OCI-M1 (cell line): ENCODE measurements around the gene EXOC3L4.
"Not testable (repeated sequence)": the region's sequence is repeated elsewhere in the genome, so short reads cannot be mapped to it uniquely, and the experiment has no call there.

Source experiments
- DNase-seq: peaks from one replicate; lab custom pipeline; 2025; lab: John Stamatoyannopoulos, UW

EXOC3L4 gene

GRCh38 chr14:103105580-103106150 is 11.1 kb downstream of the EXOC3L4 start:
- DNase-seq = peak; percentile 8

- DNase-seq = no peak
Observed at GRCh38 chr14:103107455-103107854, 12.9 kb downstream of the EXOC3L4 start.

- DNase-seq = no peak
Observed at GRCh38 chr14:103107941-103108748, 13.6 kb downstream of the EXOC3L4 start.

DNA sequence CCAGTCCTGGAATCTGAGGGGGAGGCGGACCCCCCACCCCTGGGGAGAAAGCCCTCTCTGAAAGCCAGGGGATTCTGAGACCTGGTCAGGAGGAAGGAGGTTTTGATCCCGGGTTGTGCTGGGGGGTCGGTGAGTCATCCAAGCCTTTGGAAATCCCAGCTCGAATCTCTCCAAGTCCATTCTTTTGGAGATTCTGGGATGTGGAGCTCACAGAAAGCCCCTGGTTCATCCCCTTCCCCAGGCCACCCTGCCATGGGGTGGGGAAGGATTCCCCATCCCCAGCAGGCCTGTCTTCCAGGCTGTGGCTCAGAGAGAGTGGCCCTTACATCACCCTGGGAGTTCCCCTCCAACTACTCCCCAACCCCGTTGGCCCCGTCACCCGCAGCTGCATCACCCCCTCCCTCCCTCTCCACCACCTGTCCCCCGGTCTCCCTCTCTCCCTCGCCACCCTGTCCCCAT is 14.3 kb downstream of the EXOC3L4 start:
- no peak for DNase-seq

- DNase-seq = no peak
Observed at GRCh38 chr14:103109535-103110441, 15.3 kb downstream of the EXOC3L4 start.

DNA sequence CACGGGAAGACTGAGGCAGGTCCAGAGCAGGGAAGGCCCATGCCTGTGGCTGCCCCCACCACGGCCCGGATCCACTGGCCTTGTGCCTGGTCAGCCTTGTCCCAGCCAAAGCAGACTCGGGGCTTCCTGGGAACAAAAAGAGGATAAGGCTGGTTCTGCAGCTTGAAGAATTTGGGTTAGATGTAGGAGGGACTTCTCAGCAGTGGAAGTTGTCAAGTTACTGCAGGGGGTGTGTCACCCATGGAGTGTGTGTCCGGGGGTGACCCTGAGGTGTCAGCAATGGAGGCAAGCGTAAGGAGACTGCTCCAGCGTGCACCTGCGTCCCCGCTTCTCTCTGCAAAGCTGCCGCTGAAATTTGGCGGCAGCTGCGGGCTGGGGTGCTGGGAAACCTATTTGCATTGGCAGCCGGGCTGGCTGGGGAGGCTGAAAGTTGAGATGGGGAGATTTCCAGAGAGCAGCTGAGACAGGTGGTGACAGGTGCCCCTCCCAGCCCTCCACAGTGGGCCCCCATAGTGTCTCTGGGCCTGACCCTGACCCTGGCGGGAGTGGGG is 16.2 kb downstream of the EXOC3L4 start:
- DNase-seq = no peak

DNA sequence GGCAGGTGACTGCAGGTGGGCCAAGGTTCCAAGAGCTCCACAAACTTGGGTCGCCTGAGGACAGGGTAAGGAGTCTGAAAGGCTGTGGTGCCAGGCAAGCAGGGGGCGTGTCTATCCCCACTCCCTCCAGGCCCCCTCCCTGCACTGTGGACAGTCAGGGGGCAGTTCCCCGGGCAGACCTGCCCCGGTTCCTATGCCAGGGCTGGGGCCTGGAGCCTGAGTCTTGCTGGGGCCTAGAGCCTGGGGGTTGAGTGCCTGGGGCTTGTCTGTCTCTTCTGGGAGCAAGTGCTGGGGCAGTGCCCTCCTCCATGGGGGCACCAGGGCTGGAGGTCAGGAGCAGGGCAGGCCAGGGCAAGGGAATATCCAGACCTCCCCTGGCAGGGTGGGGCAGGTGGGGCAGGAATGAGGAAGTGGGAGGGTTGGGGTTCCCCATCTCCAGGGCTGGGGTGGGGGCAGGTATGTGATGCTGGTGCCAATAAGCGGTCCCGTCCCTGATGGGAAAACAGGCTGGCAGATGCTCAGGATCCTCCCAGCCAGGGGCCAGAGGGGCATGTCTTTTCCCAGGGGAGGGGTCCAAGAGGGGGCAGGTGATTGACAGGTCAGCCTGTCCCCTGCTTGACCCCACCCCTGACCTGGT is 16.8 kb downstream of the EXOC3L4 start:
- no peak for DNase-seq

DNA sequence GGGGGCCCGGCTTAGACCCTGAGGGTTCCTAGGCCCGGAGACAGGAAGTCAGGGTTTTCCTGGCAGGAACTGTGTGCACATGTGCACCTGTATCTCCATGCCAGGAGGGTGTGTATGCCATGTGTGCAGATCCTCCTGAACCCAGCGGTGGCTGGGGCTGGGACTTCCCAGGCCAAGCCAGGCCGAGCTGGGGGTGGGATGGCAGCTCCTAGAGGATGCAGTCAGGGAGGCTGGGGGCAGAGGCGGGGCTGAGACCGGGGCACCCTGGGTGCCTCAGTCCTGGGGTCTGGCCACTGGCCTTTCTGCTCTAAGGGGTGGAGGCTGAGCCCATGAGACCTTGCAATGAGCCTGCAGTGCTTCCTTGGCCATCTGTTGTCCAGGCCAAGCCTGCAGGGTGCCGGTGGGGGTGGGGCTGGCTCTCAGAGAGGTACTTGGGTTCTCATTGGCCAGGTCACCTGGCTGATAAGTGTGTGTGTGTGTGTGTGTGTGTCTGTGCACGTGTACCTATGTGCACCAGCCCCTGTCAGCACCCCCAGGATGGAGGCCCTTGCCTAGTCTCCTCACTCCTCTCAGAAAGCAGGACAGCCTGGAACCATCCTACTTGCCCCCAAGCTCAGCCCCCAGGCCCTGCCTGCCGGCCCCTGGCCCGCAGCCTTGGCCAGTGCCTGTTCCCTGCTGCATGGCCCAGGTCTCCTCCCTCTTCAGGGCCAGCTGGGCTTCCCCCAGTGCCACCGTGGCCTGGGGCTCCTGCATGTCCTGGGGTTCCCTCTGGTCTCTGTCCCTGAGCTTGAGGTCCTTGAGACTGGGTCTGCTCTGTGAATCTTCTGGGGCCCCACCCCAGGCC is 18.1 kb downstream of the EXOC3L4 start:
- no peak for DNase-seq

DNA sequence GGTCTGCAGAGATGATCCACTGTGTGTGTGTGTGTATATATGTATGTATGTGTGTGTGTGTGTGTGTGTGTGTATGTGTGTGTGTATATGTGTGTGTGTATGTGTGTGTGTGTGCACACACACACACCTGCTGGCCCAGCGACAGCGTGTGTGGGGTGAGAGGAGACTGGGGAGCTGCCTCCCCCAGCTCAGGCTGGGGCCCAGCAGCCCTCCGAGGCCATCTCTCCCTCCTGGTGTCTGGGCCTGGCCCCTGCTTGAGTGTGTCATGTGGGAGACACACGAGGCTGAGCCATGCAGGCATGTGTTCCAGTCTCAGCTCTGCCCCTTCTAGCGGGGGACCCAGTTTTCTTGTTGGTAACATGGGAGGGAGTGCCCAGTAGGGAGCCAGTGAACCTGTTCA is 18.8 kb downstream of the EXOC3L4 start:
- DNase-seq = no peak

DNA sequence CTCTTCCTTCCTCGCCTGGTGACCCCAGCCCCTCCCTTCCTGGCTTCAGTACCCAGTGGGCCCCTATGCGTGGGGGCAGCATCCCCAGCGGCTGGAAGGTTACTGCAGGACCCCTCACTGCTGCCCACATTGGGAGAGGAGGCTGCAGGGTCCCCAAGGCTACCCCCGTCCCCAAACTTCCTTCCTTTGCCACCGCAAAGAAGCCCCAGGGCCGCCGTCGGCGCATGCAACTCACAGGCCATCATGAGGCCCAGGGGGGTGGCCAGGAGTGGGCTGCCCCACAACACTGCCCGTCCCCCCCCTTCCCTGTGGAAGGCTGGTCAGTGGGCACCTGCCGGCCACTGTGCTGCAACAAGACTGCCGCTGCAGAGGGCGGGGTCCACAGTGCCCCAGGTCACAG is 19.2 kb downstream of the EXOC3L4 start:
- DNase-seq = no peak

DNA sequence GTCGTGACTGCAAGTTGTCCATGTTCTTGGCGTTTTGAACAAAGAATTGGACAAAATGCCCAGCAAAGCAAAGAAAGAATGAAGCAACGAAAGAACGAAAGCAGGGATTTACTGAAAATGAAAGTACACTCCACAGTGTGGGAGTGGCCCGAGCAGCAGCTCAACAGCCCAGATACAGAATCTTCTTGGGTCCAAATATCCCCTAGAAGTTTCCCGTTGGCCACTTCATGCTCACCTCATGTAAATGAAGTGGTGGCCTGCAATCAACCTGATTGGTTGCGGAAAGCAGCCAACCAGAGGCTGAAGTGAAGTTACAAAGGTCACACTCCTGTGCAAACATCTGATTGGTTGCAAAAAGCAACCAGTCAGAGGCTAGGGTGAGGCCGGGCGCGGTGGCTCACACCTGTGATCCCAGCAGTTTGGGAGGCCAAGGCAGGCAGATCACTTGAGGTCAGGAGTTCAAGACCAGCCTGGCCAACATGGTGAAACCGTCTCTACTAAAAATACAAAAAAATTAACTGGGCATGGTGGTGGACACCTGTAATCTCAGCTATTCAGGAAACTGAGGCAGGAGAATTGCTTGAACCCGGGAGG is 20.7 kb downstream of the EXOC3L4 start:
- DNase-seq = peak; percentile 81

GRCh38 chr14:103115845-103116572 is 21.5 kb downstream of the EXOC3L4 start:
- DNase-seq = no peak

GRCh38 chr14:103116636-103117035 is 22.1 kb downstream of the EXOC3L4 start:
- no peak for DNase-seq

- not testable (repeated sequence) for DNase-seq
Observed at GRCh38 chr14:103117499-103117898, 23.0 kb downstream of the EXOC3L4 start.

DNA sequence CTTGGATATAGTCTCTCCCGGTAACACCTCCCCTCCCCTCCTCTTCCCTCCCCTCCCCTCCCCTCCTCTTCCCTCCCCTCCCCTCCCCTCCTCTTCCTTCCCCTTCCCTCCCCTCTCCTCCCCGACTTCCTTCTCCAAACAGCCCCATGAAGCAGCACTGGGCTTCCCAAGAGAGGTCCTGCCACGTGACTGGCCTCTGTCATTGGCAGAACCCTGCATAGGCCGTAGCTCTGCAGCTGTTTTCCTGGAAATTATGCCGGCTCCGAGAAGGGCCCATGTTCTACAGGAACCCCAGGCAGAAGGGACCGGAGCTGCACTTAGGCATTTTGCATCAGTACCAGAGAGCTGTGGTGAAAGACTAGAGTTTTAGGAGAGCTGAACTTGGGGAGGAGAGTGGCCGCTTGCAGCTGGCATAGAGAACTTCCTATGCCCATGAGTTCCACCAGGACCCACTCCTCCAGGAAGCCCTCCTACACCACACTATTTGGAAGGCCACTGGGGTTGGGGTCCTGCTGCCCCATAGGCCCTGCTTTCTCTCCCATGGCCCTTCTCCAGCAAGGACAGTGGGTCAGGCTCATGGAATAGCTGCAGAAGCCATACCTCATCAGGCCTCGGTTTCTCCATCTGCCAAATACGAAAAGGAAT is 23.6 kb downstream of the EXOC3L4 start:
- peak; percentile 81 for DNase-seq

DNA sequence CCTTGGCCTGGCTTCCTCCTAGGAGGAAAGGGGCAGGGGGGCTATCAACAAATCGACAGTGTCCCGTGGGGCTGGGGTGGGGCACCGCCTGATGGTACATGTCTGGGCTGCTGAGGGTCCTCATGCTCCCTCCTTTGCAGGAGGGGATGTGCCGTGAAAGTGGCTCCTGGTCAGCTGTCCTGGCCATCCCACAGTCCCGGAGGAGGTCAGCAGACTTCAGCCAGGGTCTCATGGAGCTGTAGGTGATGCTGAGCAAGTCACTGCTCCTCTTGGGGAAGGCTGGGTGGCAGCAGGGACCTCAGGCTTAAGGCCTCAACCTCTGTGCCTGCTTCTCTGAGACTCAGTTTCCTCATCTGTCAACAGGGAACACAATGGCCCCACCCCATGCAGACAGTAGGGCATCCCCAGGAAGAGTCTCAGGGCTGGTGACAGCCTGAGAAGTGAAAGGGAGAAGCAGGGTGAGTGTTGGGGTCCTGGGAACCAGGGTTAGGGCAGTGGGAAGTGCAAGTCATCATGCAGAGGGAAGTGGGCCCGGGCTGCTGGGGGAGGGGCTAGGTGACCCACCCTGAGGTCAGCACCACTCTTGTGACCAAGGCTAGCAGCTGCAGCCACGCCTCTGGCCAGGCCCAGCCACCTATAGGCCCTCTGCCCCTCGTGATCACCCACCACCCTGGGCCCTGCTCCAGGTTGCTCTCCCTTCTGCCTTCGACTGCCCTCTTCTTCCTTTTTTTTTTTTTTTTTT is 24.3 kb downstream of the EXOC3L4 start:
- peak; percentile 94 for DNase-seq

DNA sequence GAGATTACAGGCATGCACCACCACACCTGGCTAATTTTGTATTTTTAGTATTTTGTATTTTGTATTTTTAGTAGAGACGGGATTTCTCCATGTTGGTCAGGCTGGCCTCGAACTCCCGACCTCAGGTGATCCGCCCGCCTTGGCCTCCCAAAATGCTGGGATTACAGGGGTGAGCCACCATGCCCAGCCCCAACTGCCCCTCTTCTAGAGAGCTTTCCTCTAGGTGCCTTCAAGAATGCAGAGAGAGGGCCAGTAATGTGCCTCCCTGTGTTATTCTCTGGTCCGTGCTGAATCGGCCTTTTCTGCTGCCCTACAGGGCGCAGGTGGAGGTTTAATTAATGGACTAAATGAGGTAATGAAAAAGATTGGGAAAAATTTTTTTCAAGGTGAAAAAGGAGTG is 25.0 kb downstream of the EXOC3L4 start:
- not testable (repeated sequence) for DNase-seq

DNA sequence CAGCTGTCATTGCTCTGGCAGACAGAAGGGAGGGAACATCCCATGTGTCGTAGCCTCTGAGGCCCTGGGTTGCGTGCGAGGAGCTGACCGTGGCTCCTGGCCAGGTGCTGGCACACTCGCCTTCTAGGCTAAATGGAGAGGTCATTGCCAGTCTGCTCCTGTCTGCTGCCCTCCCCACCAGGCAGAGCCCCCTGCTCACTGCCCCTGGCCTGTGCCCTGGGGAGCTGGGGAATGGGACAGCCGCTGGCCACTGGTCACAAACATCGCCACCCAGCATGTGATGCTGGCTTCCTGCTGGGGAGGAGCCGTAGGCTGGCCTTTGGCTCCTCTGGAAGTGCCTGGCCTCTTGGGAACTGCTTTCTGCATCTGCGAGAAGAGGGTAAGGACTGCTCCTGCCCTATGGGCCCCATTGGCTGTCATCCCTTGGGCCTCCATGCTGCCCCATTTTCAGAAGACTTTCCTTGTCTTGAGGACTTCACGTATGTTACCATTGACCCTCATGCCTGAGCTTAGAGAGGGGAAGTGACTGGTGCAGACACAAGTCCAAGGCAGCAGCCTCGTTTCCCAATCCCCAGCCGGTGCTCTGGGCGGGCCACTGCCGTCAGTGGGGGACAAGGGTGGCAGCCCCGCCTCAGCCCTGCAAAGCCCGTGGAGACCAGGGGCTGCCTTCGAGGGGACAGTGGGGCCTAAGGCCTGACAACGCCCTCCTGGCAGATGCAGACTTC is 26.8 kb downstream of the EXOC3L4 start:
- DNase-seq = no peak
